HepG2 (cell line): ENCODE data around the gene CRIM1.

ENCODE experiments used
- EHMT2 ChIP-seq: fragments of 200-600 bp; sonication (generic); IDR thresholded peaks from 2 replicates; pipeline ENCODE4 v1.7.0; 2017; ENCODE audit warnings: antibody characterized with exemption, low read depth, low read length, borderline replicate concordance
- GTF2F1 ChIP-seq: fragments of 150-350 bp; IDR thresholded peaks from 2 replicates; pipeline ENCODE4 v1.6.1; 2014; ENCODE audit warnings: low read length
- POLR2AphosphoS2 ChIP-seq: IDR thresholded peaks from 2 replicates; pipeline ENCODE4 v1.6.1; 2011; ENCODE audit warnings: low read depth, low read length, improper control_type of control experiment
- RBFOX2 ChIP-seq: fragments of 200-400 bp; formaldehyde crosslinking; IDR thresholded peaks from 2 replicates; pipeline ENCODE4 v1.6.1; 2017; ENCODE audit warnings: low read depth, mild to moderate bottlenecking, low read length
- YY1 ChIP-seq: IDR thresholded peaks from 2 replicates; pipeline ENCODE4 v1.6.1; 2011; ENCODE audit warnings: low read length, low read depth, moderate library complexity, mild to moderate bottlenecking; ENCODE audit not compliant: insufficient read depth, insufficient replicate concordance
- ZBTB1 ChIP-seq: sonication (generic); formaldehyde crosslinking; IDR thresholded peaks from 2 replicates; pipeline ENCODE4 v1.4.0; 2020; ENCODE audit warnings: missing genetic modification reagents, borderline replicate concordance
- ZNF331 ChIP-seq: sonication (generic); formaldehyde crosslinking; IDR thresholded peaks from 2 replicates; pipeline ENCODE4 v1.4.0; 2020; ENCODE audit warnings: missing genetic modification reagents
- ZNF619 ChIP-seq: sonication (generic); formaldehyde crosslinking; IDR thresholded peaks from 2 replicates; pipeline ENCODE4 v1.4.0; 2020; ENCODE audit warnings: mild to moderate bottlenecking, missing genetic modification reagents
- ZNF891 ChIP-seq: sonication (generic); formaldehyde crosslinking; IDR thresholded peaks from 2 replicates; pipeline ENCODE4 v1.5.0; 2020; ENCODE audit warnings: mild to moderate bottlenecking, missing genetic modification reagents
- TF ChIP-seq, protein P1 (sequence below): sonication (generic); formaldehyde crosslinking; IDR thresholded peaks from 2 replicates; pipeline ENCODE4 v1.4.0; 2020; ENCODE audit warnings: missing genetic modification reagents, borderline replicate concordance
- TF ChIP-seq, protein P2 (sequence below), 2 experiments: IDR thresholded peaks; 2 replicates each; pipeline ENCODE4 v1.6.1; 2011 to 2012; ENCODE audit warnings: low read length in 2 of 2, borderline replicate concordance in 1 of 2, low read depth in 1 of 2, mild to moderate bottlenecking in 1 of 2, moderate library complexity in 1 of 2
- TF ChIP-seq, protein P3 (sequence below): sonication (generic); formaldehyde crosslinking; IDR thresholded peaks from 2 replicates; pipeline ENCODE4 v1.5.0; 2020; ENCODE audit warnings: mild to moderate bottlenecking, missing genetic modification reagents, moderate library complexity

DNA sequence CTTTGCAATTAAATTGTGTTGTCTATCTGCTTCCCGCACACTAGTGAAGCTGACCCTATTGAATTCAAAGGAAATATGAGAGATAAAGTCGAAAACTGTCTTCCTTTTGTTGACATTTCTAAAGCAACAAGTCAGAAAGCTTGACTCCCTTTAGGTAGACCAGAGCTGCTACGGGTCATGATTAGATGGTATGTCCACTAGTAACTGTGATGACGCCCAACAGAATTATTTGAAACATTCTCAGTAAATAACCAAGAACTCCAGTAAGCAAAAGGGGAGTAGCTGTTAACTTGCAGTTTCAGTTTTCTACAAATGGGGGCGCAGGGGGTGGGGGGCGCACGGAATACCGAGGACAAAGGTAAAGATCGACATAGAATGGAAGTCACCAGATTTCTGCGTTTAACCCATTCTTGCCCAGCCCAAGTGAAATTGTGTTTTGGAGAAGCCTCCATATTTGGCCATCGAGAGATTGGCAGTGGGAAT is 56.4 kb downstream of the CRIM1 start:
- TF ChIP-seq RBFOX2 (no peak), ZNF891 (no peak), ZBTB1 (CRISPR knock-in tag) (no peak), ZNF619 (CRISPR knock-in tag) (no peak), GTF2F1 (no peak), YY1 (no peak), POLR2AphosphoS2 (no peak), EHMT2 (no peak), ZNF331 (CRISPR knock-in tag) (no peak)
- TF ChIP-seq, protein P1, sequence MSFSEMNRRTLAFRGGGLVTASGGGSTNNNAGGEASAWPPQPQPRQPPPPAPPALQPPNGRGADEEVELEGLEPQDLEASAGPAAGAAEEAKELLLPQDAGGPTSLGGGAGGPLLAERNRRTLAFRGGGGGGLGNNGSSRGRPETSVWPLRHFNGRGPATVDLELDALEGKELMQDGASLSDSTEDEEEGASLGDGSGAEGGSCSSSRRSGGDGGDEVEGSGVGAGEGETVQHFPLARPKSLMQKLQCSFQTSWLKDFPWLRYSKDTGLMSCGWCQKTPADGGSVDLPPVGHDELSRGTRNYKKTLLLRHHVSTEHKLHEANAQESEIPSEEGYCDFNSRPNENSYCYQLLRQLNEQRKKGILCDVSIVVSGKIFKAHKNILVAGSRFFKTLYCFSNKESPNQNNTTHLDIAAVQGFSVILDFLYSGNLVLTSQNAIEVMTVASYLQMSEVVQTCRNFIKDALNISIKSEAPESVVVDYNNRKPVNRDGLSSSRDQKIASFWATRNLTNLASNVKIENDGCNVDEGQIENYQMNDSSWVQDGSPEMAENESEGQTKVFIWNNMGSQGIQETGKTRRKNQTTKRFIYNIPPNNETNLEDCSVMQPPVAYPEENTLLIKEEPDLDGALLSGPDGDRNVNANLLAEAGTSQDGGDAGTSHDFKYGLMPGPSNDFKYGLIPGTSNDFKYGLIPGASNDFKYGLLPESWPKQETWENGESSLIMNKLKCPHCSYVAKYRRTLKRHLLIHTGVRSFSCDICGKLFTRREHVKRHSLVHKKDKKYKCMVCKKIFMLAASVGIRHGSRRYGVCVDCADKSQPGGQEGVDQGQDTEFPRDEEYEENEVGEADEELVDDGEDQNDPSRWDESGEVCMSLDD = no peak
- TF ChIP-seq, protein P2, sequence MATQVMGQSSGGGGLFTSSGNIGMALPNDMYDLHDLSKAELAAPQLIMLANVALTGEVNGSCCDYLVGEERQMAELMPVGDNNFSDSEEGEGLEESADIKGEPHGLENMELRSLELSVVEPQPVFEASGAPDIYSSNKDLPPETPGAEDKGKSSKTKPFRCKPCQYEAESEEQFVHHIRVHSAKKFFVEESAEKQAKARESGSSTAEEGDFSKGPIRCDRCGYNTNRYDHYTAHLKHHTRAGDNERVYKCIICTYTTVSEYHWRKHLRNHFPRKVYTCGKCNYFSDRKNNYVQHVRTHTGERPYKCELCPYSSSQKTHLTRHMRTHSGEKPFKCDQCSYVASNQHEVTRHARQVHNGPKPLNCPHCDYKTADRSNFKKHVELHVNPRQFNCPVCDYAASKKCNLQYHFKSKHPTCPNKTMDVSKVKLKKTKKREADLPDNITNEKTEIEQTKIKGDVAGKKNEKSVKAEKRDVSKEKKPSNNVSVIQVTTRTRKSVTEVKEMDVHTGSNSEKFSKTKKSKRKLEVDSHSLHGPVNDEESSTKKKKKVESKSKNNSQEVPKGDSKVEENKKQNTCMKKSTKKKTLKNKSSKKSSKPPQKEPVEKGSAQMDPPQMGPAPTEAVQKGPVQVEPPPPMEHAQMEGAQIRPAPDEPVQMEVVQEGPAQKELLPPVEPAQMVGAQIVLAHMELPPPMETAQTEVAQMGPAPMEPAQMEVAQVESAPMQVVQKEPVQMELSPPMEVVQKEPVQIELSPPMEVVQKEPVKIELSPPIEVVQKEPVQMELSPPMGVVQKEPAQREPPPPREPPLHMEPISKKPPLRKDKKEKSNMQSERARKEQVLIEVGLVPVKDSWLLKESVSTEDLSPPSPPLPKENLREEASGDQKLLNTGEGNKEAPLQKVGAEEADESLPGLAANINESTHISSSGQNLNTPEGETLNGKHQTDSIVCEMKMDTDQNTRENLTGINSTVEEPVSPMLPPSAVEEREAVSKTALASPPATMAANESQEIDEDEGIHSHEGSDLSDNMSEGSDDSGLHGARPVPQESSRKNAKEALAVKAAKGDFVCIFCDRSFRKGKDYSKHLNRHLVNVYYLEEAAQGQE (IDR thresholded peaks at IDR 0.05; ENCODE audit: borderline replicate concordance in 1 of 2, low read depth in 1 of 2, low read length in 2 of 2) = no peak
- TF ChIP-seq, protein P3, sequence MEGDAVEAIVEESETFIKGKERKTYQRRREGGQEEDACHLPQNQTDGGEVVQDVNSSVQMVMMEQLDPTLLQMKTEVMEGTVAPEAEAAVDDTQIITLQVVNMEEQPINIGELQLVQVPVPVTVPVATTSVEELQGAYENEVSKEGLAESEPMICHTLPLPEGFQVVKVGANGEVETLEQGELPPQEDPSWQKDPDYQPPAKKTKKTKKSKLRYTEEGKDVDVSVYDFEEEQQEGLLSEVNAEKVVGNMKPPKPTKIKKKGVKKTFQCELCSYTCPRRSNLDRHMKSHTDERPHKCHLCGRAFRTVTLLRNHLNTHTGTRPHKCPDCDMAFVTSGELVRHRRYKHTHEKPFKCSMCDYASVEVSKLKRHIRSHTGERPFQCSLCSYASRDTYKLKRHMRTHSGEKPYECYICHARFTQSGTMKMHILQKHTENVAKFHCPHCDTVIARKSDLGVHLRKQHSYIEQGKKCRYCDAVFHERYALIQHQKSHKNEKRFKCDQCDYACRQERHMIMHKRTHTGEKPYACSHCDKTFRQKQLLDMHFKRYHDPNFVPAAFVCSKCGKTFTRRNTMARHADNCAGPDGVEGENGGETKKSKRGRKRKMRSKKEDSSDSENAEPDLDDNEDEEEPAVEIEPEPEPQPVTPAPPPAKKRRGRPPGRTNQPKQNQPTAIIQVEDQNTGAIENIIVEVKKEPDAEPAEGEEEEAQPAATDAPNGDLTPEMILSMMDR (CRISPR knock-in tag) = no peak
